Loucy (cell line): ENCODE data around the gene ZNF770.
A peak's percentile ranks its signal among the peaks of the same experiment; 100 is the strongest.

Experiments used
- H2AFZ ChIP-seq: fragments of 200-600 bp; sonication (generic); 2 replicates; pipeline ENCODE4 v1.6.0; 2016; ENCODE audit warnings: antibody characterized with exemption, mild to moderate bottlenecking, low read length, moderate library complexity
- H3F3A ChIP-seq: fragments of 200-600 bp; 2 replicates; pipeline ENCODE4 v1.6.0; 2016; ENCODE audit warnings: antibody characterized with exemption, low read depth, mild to moderate bottlenecking
- H3K27me3 ChIP-seq: fragments of 200-600 bp; sonication (generic); 2 replicates; pipeline ENCODE4 v1.6.1; 2014; ENCODE audit warnings: low read length, mild to moderate bottlenecking; ENCODE audit not compliant: insufficient read depth, poor library complexity, severe bottlenecking
- H3K36me3 ChIP-seq: fragments of 200-600 bp; sonication (generic); 2 replicates; pipeline ENCODE4 v1.6.1; 2016; ENCODE audit warnings: low read length; ENCODE audit not compliant: insufficient read depth
- H3K4me1 ChIP-seq: fragments of 200-600 bp; sonication (generic); 2 replicates; pipeline ENCODE4 v1.5.1; 2014; ENCODE audit warnings: low read length, mild to moderate bottlenecking; ENCODE audit not compliant: insufficient read depth, poor library complexity, severe bottlenecking
- H3K4me2 ChIP-seq: fragments of 200-600 bp; sonication (generic); 2 replicates; pipeline ENCODE4 v1.6.0; 2014; ENCODE audit warnings: antibody characterized with exemption, low read length, low read depth, mild to moderate bottlenecking; ENCODE audit not compliant: poor library complexity, severe bottlenecking
- H3K4me3 ChIP-seq: fragments of 200-600 bp; sonication (generic); 2 replicates; pipeline ENCODE4 v1.5.1; 2014; ENCODE audit warnings: low read length, mild to moderate bottlenecking, mixed read lengths; ENCODE audit not compliant: poor library complexity, severe bottlenecking
- H3K79me2 ChIP-seq: fragments of 200-600 bp; sonication (generic); 2 replicates; pipeline ENCODE4 v1.6.1; 2014; ENCODE audit warnings: low read length; ENCODE audit not compliant: insufficient read depth
- H3K9ac ChIP-seq: fragments of 200-600 bp; sonication (generic); 2 replicates; pipeline ENCODE4 v1.6.0; 2014; ENCODE audit warnings: mild to moderate bottlenecking, low read depth, low read length, moderate library complexity; ENCODE audit not compliant: poor library complexity, severe bottlenecking
- H3K9me2 ChIP-seq: fragments of 200-600 bp; sonication (generic); replicated peaks from 2 replicates; pipeline ENCODE4 v1.6.1; 2016; ENCODE audit warnings: low read depth, low read length, mixed read lengths
- H3K9me3 ChIP-seq: fragments of 200-600 bp; sonication (generic); 2 replicates; pipeline ENCODE4 v1.6.1; 2014; ENCODE audit warnings: mild to moderate bottlenecking, antibody characterized with exemption, low read length, low read depth; ENCODE audit not compliant: insufficient read depth
- H4K20me1 ChIP-seq: fragments of 200-600 bp; sonication (generic); 2 replicates; pipeline ENCODE4 v1.6.0; 2014; ENCODE audit warnings: antibody characterized with exemption, low read length, mild to moderate bottlenecking; ENCODE audit not compliant: insufficient read depth, poor library complexity, severe bottlenecking
- CTCF ChIP-seq: fragments of 200-600 bp; sonication (generic); conservative IDR thresholded peaks from 2 replicates; pipeline ENCODE4 v1.5.1; 2014; ENCODE audit warnings: mild to moderate bottlenecking, antibody characterized with exemption, low read length
- EZH2phosphoT487 ChIP-seq: fragments of 200-600 bp; IDR thresholded peaks from 2 replicates; pipeline ENCODE4 v1.6.1; 2018; ENCODE audit warnings: antibody characterized with exemption, mild to moderate bottlenecking, moderate library complexity, borderline replicate concordance

The ZNF770 gene

GRCh38 chr15:35020974-35021373 is 32.9 kb upstream of the ZNF770 start:
- no peak overlapping the region for H3K9ac ChIP-seq
- H3F3A ChIP-seq, result no peaks in the 10 kb centered on the region
- no peak overlapping the region for H3K4me2 ChIP-seq
- H3K36me3 ChIP-seq, result no peaks in the 10 kb centered on the region
- TF ChIP-seq EZH2phosphoT487 (no peak), CTCF (no peak)
- no peaks in the 10 kb centered on the region for H4K20me1 ChIP-seq
- no peaks in the 10 kb centered on the region for H3K9me2 ChIP-seq
- no peaks in the 10 kb centered on the region for H3K4me1 ChIP-seq
- no peaks in the 10 kb centered on the region for H3K27me3 ChIP-seq
- no peak overlapping the region for H3K4me3 ChIP-seq
- H3K9me3 ChIP-seq, result no peaks in the 10 kb centered on the region
- no peaks in the 10 kb centered on the region for H3K79me2 ChIP-seq
- no peak overlapping the region for H2AFZ ChIP-seq

- no peak overlapping the region for H3K9ac ChIP-seq
- no peaks in the 10 kb centered on the region for H3K4me1 ChIP-seq
- no peaks in the 10 kb centered on the region for H4K20me1 ChIP-seq
- H3K36me3 ChIP-seq, result no peaks in the 10 kb centered on the region
- H3K9me2 ChIP-seq, result no peaks in the 10 kb centered on the region
- no peaks in the 10 kb centered on the region for H3K79me2 ChIP-seq
- no peaks in the 10 kb centered on the region for H3K9me3 ChIP-seq
- no peak for TF ChIP-seq CTCF
- no peak for TF ChIP-seq EZH2phosphoT487
- no peaks in the 10 kb centered on the region for H3F3A ChIP-seq
- H3K4me2 ChIP-seq, result peak overlapping the region; percentile 38
- H3K27me3 ChIP-seq, result no peaks in the 10 kb centered on the region
- H3K4me3 ChIP-seq, result peak overlapping the region; percentile 34
- peak overlapping the region; percentile 73 for H2AFZ ChIP-seq
These were observed 31.6 kb upstream of the ZNF770 start for GRCh38 chr15:35019404-35020327.

GRCh38 chr15:35014241-35014640 is 26.2 kb upstream of the ZNF770 start:
- TF ChIP-seq CTCF (no peak), EZH2phosphoT487 (no peak)
- H4K20me1 ChIP-seq, result no peaks in the 10 kb centered on the region
- no peaks in the 10 kb centered on the region for H3K36me3 ChIP-seq
- no peaks in the 10 kb centered on the region for H3K27me3 ChIP-seq
- no peaks in the 10 kb centered on the region for H3K4me1 ChIP-seq
- H3K79me2 ChIP-seq, result no peaks in the 10 kb centered on the region
- no peaks in the 10 kb centered on the region for H3K9me3 ChIP-seq
- no peak overlapping the region for H3K4me2 ChIP-seq
- no peaks in the 10 kb centered on the region for H3F3A ChIP-seq
- no peaks in the 10 kb centered on the region for H3K9me2 ChIP-seq
- no peak overlapping the region for H3K4me3 ChIP-seq
- H2AFZ ChIP-seq, result no peak overlapping the region
- H3K9ac ChIP-seq, result no peak overlapping the region
